Metanephros (tissue), 1 donor: ENCODE results near the gene GOLGA6L7. TPM values are rescaled to one million over a fixed set of nuclear protein-coding genes. Genes with fewer than 3 reads are reported as not detected.

Experiments used
- total RNA-seq: library from RNA; depleted of rRNA; stranded (reverse); fragments of >200 nt; gene quantifications from one replicate; pipeline ENCODE4 v1.2.3, GENCODE V29; 2014

The GOLGA6L7 gene
- total RNA-seq: not detected

GRCh38 chr15:28848521-28848920, at the start of gene GOLGA6L7:
Gene GOLGA6L7 (minus strand): TSS chr15:28848644. CDS start chr15:28848549, 95 bp downstream.

GRCh38 chr15:28885630-28886430, 37.4 kb upstream of the GOLGA6L7 start, which contains the start of gene APBA2:
Gene APBA2 (plus strand): TSS chr15:28885974. CDS start chr15:29053885, 167,911 bp downstream.

Other genes starting within 250 kb of the GOLGA6L7 start
- 3.7 TPM for gene GOLGA8M, start 136.2 kb downstream of the GOLGA6L7 start, total RNA-seq
- gene APBA2, start 37.3 kb upstream of the GOLGA6L7 start, total RNA-seq: 15.9 TPM